HG03025 (cell line): ENCODE measurements around the gene OR9A2.
"Not testable (repeated sequence)": the region's sequence is repeated elsewhere in the genome, so short reads cannot be mapped to it uniquely, and the experiment has no call there.

Experiments used
- ATAC-seq: cut with Tn5 transposase; IDR thresholded peaks from one replicate; pipeline ENCODE4 v1.9.1; 2021; ENCODE audit warnings: mild to moderate bottlenecking, moderate library complexity; ENCODE audit not compliant: unreplicated experiment, low FRiP score

Gene OR9A2

GRCh38 chr7:142978402-142978801 lies 48.5 kb downstream of the OR9A2 start:
- not testable (repeated sequence) for ATAC-seq
